Mesothelial cell of epicardium (in vitro differentiated cells): ENCODE data around the gene EVA1A. TPM values are rescaled to one million over a fixed set of nuclear protein-coding genes. Genes with fewer than 3 reads are reported as not detected.

Experiments
- DNase-seq, 2 experiments: peaks; one replicate each; pipeline ENCODE4 v3.0.0; 2021; ENCODE audit warnings: low spot score in 2 of 2; ENCODE audit not compliant: unreplicated experiment in 2 of 2
- H3K27ac Mint-ChIP-seq: 2 replicates; pipeline ENCODE4 v1.8.0; 2021; ENCODE audit warnings: mixed read lengths
- H3K27me3 Mint-ChIP-seq: 2 replicates; pipeline ENCODE4 v1.8.0; 2021; ENCODE audit warnings: low read depth, mixed read lengths
- H3K36me3 Mint-ChIP-seq: 2 replicates; pipeline ENCODE4 v1.8.0; 2021; ENCODE audit warnings: mixed read lengths
- H3K4me1 Mint-ChIP-seq: 2 replicates; pipeline ENCODE4 v1.8.0; 2021; ENCODE audit warnings: mixed read lengths
- H3K4me3 Mint-ChIP-seq: 2 replicates; pipeline ENCODE4 v1.8.0; 2021; ENCODE audit warnings: mild to moderate bottlenecking, moderate library complexity, mixed read lengths
- H3K9me3 Mint-ChIP-seq: 2 replicates; pipeline ENCODE4 v1.8.0; 2021; ENCODE audit warnings: mixed read lengths
- total RNA-seq: library from RNA; stranded (reverse); gene quantifications from 3 replicates; pipeline ENCODE4 v1.2.1, GENCODE V29; 2021
- TF ChIP-seq, protein P1 (sequence below): fragments of 200-600 bp; sonication (generic); IDR thresholded peaks from one replicate; pipeline ENCODE4 v1.5.0; 2021; ENCODE audit warnings: antibody characterized with exemption; ENCODE audit not compliant: unreplicated experiment

The EVA1A gene
- total RNA-seq, 1 donor from 2014 or later, result 11.5 TPM

DNA sequence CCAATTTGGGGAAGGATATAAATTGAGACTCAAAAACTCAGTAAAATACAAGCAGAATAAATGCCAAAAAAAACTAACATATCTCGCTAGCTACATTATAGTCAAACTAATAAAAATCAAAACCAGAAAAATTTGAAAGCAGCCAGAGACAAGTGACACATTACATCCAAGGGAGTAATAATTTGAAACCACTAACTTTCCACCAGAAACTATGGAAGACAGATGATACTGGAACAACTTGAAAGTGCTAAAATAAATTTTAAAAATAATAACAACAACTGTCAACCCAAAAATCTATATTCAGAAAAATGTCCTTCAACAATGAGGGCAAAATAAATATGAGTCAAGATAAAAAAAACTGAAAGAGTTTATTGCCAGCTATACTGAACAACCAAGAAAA lies 110.7 kb downstream of the EVA1A start:
- Mint-ChIP-seq H3K9me3 (peaks cover 23% of the 10 kb centered on the region), H3K4me1 (no peaks in the 10 kb centered on the region), H3K27ac (no peak overlapping the region), H3K36me3 (peaks cover 7% of the 10 kb centered on the region), H3K4me3 (no peak overlapping the region), H3K27me3 (no peaks in the 10 kb centered on the region)
- TF ChIP-seq, protein P1, sequence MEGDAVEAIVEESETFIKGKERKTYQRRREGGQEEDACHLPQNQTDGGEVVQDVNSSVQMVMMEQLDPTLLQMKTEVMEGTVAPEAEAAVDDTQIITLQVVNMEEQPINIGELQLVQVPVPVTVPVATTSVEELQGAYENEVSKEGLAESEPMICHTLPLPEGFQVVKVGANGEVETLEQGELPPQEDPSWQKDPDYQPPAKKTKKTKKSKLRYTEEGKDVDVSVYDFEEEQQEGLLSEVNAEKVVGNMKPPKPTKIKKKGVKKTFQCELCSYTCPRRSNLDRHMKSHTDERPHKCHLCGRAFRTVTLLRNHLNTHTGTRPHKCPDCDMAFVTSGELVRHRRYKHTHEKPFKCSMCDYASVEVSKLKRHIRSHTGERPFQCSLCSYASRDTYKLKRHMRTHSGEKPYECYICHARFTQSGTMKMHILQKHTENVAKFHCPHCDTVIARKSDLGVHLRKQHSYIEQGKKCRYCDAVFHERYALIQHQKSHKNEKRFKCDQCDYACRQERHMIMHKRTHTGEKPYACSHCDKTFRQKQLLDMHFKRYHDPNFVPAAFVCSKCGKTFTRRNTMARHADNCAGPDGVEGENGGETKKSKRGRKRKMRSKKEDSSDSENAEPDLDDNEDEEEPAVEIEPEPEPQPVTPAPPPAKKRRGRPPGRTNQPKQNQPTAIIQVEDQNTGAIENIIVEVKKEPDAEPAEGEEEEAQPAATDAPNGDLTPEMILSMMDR, result no peak
- no peak for DNase-seq

DNA sequence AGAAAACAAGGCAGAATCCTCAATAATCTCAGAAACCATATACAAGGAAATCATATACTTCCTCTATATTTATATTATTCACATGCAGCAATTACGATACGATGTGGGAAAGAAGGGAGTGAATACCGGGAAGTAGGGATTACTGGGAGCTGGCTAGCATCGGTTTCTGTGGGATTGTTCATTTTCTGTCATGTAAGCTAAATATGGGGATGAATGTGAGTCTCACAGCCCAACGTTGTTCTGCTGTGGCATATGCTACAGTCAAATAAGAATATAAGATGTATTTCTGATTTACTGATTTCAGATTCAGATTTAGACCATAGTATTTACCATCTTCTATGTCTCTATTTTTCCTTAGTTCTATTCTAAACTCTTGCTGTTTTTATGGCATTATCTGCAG lies 113.6 kb downstream of the EVA1A start:
- TF ChIP-seq, protein P1, result no peak
- Mint-ChIP-seq H3K27ac (no peak overlapping the region), H3K9me3 (peaks cover 23% of the 10 kb centered on the region), H3K4me1 (peaks cover 2% of the 10 kb centered on the region), H3K36me3 (peaks cover 7% of the 10 kb centered on the region), H3K27me3 (no peaks in the 10 kb centered on the region), H3K4me3 (no peak overlapping the region)
- DNase-seq, result no peak

Other genes starting within 250 kb of the EVA1A start
- gene MRPL19, start 85.8 kb upstream of the EVA1A start, total RNA-seq, result 47.6 to 51.7 TPM (median 49.9 TPM) in 3 replicates
- gene GCFC2, start 150.0 kb upstream of the EVA1A start, total RNA-seq, result 32.0 to 35.7 TPM (median 34.6 TPM) in 3 replicates